Fibroblast of skin of left biceps (primary cell): ENCODE results near the gene DDX39A.

ENCODE experiments used
- DNase-seq, 2 experiments: peaks; one replicate each; pipeline ENCODE4 v3.0.0-alpha.2; 2013; ENCODE audit warnings: low read depth in 2 of 2

DDX39A gene

DNA sequence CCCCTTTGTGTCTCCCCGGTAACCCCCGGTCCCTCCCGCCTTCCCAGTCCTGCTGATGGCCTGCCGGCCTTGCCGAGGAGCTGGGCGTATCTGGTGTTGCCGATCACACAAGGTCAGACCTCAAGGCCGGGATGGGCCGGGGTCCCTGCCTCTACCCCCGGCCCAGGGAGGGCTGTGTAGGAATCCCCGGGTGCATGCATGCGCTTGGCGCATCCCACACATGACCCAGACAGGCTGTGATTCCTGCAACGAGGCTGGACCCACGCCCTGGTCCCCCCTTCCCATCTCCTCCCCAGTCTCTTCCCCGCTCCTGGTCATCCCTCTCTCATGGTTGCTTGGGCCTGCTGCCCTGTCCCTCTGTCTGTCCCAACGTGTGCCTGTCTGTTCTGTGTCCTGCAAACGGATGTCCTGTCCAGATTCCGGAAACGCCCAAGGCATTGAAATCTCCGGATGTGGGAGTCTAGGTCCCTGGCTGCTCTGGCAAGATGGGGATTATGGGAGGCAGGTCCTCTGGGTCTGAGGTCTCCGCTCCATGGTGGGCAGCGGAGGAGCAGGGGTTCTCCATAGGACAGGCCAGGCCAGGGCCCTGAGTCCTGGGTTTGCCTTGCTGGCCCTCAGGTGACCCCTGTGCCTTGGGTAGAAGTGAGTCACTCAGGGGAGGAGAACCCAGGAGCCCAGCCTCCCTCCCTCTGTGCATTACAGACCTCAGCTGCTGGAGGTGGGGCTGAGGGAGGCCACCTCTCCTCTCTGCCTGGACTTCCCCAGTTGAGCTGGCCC, 15.6 kb upstream of the DDX39A start:
- DNase-seq: no peak

DNA sequence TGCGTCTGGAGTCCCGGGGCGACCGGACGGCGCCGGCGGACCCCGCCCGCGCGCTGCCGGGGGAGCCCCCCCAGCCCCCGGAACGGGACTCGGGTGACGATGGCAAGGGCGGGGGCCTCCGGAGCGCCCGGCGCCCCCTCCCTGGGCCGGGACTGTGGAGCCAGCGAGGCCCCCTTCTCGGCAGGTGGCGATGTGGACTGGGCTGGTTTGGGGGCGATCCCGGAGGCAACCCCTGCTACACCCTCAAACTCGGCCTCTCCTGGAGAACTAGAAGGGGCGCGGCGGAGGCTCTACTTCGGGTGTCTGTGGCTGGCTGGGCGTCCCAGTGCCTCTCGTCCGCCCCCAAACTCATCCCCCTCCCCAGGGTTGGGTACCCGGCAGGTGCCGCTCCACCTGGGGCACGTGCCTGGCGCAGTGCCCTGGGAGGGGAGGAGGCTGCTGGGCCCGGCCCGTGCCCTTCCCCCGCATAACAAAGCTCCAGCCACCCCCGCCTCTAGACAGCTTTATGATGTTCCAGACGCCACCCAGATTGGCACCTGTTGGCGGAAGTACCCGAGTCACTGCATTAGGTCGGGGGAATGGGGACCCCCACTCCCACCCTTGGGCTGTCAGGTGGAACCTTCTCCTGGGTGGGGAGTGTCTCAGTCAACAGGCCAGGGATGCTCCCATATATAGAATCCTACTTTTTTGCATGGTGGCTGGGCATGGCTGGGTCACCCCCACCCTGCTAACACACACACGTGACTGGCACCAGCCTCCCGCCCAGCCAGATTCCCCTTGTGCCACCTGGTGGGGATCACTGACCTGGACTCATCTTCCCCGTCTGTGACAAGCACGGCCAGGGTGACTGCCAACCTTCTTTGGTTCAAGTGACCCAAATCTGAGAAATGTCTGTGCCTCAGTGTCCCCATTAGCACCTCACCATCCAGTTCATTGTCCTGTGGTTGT, 14.7 kb upstream of the DDX39A start:
- DNase-seq: no peak

DNA sequence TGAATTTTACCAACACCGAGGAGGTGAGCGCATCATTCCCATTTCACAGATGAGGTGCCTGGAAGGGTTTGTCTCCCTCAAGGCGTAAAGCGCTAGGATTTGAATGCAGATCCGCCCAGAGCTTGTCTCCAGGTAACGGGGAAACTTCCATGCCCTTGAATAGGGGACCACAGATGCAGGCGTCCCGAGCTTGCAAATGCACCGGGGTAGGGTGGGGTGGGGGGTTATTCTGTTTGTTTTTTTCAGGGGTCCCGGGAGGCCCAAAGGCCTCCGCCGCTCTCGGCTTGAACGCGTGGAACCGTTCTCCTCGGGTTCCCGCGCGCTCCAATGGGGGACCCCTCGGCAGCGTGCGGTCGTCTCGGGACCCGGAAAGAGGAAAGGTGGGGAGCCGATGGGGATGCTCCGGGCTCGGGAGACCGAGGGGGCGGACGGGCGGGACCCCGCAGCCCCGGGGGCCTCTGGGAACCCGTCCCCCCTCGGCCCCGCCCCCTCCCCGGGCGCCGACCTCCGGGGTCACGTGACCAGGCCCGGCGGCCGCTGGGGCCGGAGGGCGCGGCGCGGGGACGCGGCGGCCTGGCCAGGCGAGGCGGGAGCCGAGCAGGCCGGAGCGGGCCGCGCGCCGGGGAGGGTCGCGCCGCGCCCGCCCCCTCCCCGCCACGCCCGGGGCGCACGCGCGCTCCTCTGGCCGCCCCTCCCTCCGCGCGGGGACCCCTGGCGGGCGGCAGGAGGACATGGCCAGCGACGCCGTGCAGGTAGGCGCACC, 13.8 kb upstream of the DDX39A start, which contains the start of gene PKN1:
TSS of gene PKN1 (plus strand) at position 516 of the 763 bp plus-strand sequence. CDS start at position 732, 216 bp downstream.
- DNase-seq: no peak

DNA sequence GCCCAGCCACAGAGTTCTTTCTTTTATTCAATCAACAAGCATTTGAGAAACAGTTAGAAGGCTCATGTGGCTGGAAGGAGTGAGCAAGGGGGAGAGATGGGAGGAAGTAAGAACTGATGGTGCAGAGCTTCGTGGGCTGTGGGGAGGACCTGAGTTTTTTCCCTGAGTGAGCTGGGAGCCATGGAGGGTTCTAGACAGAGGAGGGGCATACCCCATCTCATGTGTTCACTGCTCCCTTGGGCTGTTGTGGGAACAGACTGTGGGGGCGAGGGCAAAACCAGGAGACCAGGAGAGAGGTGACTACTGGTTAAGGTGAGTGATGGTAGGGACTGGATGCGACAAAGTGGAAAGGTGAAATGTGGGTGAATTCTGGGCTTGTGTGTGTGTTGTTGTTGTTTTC, 11.6 kb upstream of the DDX39A start:
- DNase-seq: no peak

DNA sequence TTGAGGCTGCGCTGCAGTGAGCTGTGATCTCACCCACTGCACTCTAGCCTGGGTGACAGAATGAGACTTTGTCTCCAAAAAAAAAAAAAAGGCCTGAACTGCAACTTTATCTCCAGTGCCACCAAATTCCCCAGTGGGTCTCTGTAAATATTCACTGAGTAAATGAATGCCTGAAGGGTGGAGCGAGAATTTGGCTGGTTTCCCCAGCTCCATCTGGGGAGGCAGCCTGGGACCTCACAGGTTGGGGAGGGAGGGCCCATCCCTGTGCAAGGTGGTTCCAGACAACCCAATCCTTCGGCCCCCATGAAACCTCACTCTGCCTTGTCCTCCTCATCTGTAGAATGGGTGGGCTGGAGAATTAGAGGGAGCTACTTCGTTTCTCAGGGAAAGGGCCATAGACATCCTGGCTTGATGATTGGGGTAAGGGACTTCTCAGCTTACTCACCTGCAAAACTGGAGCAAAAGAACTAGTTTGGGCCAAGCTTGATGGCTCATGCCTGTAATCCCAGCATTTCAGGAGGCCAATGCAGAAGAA, 9.8 kb upstream of the DDX39A start:
- no peak for DNase-seq

DNA sequence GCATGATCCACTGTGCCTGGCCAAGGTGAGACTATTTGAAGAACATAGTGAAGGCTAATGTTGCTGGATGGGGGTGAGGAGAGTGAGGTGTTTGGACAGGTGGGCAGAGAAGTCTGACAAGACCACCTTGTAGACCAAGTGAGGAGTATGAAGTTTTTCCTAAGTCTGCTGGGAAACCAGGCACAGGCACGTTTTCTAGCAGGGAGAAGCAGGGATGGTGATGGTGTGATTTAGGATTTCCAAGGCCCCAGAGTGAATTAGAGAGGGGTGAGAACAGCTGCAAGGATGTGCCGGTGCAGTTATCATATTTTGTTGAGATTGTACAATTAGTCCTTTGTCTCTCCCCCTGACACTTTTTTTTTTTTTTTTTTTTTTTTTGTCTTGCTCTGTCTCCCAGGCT, 8.3 kb upstream of the DDX39A start:
- no peak for DNase-seq

DNA sequence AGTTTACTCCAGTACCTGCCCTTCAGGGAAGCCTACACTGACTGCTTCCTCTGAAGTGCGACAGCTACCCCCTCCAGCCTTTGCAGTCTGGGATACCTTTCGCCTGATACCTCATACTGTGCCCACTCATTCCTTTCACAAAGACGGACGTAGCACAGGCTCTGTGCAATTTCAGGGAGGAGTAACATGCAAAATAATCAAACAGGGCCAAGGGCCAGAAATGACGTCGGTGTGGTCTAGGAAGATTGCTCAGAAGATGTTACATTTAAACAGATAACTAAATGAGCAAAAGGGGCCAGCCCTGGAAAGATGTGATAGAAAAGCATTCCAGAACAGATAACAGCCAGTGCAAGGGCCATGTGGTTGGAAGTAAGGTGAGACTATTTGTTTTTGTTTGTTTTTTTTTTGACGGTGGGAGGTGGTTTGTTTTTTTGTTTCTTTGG, 6.6 kb upstream of the DDX39A start:
- no peak for DNase-seq

DNA sequence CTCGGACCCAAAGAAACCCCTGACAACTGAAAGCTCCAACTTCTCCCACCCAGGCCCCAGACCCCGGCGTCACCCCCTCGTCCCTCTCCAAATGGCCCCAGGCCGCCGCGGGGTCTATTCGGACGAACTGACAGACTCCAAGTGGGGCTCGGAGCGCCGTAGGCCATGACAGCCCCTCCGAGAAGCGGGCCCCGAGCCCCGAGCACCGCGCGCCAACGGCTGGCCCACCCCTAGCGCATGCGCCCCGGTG, 360 bp downstream of the DDX39A start:
- peak in 1 of 2 experiments; percentile 25 for DNase-seq

DNA sequence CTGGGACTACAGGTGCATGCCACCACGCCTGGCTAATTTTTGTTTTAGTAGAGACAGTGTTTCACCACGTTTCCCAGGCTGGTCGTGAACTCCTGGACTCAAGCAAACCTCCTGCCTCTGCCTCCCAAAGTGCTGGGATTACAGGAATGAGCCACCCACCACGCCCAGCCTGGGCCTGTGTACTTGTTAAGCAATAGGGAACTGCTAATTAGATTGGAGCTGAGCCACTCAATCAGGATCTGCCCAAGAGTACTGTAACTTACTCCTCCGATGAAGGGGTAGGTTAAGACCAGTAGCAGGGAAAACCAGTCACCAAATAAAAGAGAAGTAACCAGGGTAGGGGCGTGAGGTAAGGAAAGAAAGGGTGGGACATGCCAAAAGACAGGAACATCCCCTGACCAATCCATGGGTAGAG, 2.3 kb downstream of the DDX39A start:
- no peak for DNase-seq

DNA sequence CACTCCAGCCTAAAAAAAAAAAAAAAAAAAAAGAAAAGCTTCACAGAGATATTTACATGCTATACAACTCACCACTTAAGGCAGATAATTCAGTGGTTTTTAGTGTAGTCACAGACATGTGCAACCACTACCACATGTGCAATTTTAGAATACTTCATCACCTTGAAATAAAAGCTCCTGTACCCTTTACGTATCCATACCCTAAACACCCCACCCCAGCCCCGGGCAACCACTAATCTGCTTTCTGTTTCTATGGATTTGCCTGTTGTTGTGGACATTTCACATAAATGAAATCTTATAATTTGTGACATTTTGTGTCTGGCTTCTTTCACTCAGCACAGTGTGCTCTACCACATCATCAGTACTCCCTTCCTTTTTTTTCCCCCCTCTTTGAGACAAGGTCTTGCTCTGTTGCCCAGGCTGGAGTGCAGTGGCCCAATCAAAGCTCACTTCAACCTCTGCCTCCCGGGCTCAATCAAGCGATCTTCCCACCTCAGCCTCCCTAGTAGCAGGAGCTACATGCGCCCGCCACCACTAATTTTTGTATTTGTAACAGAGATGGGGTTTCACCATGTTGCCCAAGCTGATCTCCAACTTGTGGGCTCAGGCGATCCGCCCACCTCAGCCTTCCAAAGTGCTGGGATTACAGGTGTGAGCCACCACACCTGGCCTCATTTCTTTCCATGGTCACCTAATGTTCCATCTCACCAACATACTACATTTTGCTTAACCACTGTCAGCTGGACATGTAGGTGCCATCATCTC, 4.0 kb downstream of the DDX39A start:
- no peak for DNase-seq

DNA sequence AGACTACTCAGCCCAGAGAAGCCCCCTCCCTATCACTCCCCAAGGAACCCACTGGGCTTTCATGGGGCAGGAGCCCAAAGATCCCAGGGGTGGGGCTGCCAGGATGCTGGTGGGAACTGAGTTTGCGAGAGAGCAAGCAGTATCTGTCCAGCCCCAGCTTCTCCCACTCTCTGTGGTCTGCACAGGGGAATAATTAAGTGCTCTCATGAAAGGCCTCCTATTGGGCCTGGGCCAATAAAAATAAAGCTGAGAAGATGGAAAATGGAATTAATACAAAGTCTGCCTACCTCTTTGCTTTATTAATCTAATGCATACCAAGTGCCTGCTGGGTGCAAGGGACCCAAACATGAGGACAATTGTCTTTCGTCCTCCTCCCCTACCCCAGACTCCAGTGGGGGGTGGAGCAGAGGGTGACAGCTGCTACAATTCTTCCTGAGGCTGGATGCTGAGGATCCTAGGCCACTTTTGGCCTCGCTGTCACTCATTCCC, 5.4 kb downstream of the DDX39A start:
- peak in 1 of 2 experiments; percentile 26 for DNase-seq

DNA sequence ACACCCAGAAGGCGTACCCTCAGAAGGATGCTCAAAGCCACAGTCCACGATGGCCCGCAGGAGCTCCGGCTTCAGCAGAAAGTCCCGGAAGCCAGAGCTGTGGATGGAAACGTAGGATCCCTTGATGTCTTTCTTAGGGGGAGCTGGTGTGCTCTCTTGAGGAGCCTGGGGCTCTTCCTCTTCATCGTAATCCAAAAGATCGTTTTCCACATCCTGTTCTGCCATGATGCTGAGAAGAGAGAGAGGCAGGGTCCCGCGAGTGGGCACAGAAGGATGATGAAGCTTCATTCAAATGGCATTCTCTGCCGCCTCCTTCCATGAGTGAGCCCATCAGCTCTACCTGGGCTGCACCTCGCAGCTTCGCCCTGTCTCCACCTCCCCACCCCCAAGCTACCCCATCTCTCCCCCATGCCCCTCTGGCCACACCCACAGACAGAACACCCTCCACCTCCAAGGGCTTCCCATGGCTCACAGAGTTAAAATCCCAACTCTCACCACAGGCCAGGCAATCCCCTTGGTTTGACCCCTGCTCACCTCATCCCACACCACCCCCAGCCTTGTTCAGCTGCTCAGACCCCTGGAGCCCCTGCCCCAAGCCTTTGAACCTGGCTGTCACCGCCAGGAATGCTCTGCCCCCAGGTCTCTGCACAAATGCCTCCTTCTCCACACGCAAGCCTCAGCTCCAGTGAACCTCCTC, 6.0 kb downstream of the DDX39A start:
- DNase-seq: no peak

DNA sequence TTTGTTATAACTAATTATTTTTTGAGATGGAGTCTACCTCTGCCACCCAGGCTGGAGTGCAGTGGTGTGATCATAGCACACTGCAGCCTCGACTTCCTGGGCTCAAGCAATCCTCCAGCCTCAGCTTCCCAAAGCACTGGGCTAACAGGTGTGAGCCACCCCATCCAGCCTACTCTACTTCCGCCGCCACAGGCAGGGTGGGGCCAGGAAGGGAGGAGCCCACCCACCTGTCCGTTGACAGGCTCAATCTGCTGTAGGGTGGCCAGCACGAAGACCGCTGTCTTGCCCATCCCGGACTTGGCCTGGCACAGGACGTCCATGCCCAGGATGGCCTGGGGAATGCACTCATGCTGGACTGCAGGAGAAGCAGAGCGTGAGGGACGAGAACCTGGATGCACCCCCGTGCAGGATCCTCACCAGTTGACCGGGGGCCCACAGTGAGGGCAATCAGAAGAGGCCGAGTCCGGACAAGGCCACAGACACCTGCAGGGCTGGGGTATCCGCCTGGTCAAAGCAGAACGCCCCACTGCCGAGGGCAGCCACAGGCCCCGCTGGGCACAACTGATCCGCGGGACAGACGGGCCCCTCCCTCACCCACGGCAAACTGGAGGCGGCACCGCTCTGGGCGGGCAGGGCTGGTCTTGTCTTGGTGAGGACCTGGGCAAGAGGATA, 6.7 kb downstream of the DDX39A start:
- DNase-seq: no peak

DNA sequence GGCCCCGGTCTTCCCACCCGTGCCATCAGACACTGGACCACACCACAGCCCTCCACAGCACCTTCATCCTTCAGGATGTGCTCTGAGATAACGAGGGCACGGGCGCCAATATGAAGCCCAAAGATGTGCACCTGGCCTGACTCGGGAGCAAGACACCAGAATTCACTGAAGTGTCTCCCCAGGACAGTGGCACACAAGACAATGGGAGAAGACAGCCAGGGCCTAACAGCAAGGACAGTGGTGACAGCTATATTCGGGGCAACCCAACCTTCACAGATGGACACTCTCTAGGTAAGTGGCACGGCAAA, 7.2 kb downstream of the DDX39A start:
- no peak for DNase-seq

DNA sequence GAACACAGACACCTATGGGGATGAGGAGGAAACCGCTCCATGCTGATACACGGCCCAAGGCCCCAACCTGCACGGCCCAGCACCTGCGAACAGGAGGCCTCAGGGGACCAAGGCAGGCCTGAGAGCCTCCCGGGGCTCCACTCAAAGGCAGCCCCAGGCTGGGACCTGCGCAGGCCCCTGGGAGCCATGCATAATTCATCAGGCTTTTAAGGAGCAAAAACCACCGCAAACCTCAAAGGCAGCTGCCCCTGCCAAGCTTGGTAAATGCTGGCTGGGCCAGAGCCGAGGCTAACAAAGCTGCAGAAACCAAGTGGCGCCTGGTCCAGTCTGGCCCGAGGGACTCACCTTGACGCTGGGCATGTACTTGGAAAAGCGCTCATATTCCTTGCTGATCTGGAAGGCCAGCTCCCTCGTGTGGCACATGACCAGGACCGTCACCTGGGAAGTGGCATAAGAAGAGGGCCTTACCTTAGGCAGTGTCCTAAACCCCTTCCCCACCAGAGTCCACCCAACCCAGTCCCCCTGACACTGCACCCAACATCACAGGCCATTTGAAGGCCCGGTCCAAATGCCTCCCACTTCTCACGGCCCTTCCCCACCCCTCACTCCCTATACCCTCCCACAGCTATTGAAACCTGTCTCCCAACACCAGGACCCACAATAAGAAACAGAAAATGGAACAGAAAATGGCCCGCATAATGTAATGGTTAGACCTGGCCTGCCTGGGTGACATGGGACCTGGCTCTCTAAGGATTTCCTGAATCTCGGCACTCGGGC, 7.8 kb downstream of the DDX39A start:
- no peak for DNase-seq

DNA sequence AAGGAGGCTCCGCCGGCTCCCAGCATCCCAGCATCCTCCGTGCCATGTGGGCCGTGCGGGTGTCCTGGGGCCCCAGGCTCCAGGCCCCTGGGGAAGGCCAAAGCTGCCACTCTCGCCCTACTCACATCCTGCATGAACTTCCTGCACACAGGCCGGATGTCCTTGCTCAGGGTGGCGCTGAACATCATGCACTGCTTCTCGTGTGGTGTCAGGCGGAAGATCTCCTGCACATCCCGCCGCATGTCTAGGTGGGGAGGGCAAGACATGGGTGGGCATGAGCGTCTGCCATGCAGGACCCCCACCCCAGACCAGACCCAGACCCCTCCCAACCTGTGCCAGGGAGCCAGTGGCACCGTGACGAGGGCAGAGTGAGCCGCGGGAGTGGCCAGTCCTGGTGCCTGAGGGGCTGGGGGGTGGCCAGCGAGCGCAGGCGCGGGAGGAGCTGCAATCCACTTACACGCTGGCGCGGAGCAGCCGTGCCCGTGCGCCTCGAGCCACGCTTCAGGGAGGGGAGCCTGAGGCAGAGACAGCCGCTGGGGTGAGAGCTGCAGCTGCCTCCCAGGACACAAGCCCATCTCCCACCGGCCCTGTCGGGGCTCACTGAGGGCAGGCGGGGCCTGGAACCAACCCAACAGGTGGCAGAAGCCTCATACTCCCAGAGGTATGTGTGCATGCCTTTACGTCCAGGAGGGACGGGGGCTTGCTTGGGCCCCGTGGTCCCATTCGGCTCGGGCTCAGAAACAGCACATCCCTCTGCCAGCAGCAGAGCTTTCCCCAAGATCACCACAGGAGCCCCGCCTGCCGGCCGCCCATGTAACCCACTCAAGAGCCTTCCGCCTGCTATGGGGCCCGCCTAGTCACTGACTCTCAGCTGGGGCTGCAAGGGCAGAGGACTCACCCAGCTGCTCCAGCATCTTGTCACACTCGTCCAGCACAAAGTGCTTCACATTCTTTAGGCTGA, 8.8 kb downstream of the DDX39A start:
- no peak for DNase-seq

DNA sequence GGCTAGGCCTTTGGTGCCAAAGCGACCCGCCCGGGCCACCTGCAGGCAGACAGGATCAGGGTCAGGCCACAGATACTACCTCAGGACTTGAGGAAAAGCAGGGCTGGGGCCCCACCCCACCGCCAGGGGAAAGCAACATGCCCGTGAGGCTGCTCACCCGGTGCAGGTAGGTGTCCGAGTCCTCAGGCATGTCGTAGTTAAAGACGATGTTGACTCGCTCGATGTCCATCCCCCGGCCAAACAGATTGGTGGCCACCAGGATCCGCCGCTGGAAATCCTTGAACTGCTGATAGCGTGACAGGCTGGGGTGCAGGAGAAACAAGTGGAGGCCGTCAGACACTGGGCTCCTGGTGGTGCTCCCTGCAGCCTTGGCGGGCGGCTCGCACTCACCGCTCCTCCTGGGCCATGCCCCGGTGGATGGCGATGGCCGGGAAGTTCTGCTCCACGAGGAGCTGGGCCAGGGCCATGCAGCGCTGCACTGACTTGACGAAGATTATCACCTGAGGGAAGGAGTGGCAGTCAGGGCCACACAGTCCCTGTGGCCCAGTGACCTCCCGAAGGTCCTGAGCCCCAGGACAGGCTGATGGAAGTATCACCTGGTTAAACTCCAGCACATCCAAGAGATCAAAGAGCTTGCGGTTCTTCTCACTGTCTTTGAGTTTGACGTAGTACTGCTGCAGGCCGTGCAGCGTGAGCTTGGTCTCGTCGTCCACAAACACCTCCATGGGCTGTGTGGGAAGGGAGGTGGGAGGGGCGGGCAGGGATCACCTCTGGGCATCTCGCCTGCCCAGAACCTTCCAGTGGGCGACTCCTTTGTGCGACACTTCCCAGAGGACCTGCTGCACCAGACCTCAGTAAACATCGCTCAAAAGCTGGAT, 9.8 kb downstream of the DDX39A start:
- DNase-seq: no peak
